Stimulated activated naive B cell treated with anti-CD40 and anti-IgM and Interleukin-4, amounts not matched to agents 10 μg/mL and 1 μg/mL and 100 μg/mL, for 72 hours (primary cell): ENCODE data around the gene IFITM5.
"Not testable (repeated sequence)": the region's sequence is repeated elsewhere in the genome, so short reads cannot be mapped to it uniquely, and the experiment has no call there.

Experiments
- ATAC-seq, 2 donors: fragments of 150-1000 bp; cut with Tn5 transposase; replicated peaks; 2 replicates each; pipeline ENCODE4 v1.10.0; 2021; ENCODE audit warnings: moderate library complexity in 1 of 2
- DNase-seq: peaks from one replicate; pipeline ENCODE4 v3.0.0; 2021
- H3K27ac Mint-ChIP-seq: one replicate; pipeline ENCODE4 v1.8.0; 2022; ENCODE audit warnings: mild to moderate bottlenecking, mixed read lengths
- H3K27me3 Mint-ChIP-seq, 2 donors: one replicate each; pipeline ENCODE4 v1.8.0; 2022; ENCODE audit warnings: mixed read lengths in 2 of 2
- H3K36me3 Mint-ChIP-seq, 2 donors: one replicate each; pipeline ENCODE4 v1.8.0; 2022; ENCODE audit warnings: mixed read lengths in 2 of 2, mild to moderate bottlenecking in 1 of 2
- H3K4me1 Mint-ChIP-seq, 2 donors: one replicate each; pipeline ENCODE4 v1.8.0; 2022; ENCODE audit warnings: mixed read lengths in 2 of 2, mild to moderate bottlenecking in 1 of 2
- H3K4me3 Mint-ChIP-seq, 2 donors: one replicate each; pipeline ENCODE4 v1.8.0; 2022; ENCODE audit warnings: mild to moderate bottlenecking in 2 of 2, mixed read lengths in 2 of 2, moderate library complexity in 1 of 2
- H3K9me3 Mint-ChIP-seq, 2 donors: one replicate each; pipeline ENCODE4 v1.8.0; 2022; ENCODE audit warnings: mixed read lengths in 2 of 2, mild to moderate bottlenecking in 1 of 2

IFITM5 gene

GRCh38 chr11:332651-333480 is 33.5 kb upstream of the IFITM5 start:
- ATAC-seq (no peak), DNase-seq (no peak)
- Mint-ChIP-seq H3K4me1 (peaks cover 37 to 45% of the 10 kb centered on the region in 2 donors), H3K27me3 (no peaks in the 10 kb centered on the region), H3K36me3 (no peaks in the 10 kb centered on the region), H3K9me3 (no peaks in the 10 kb centered on the region), H3K4me3 (no peak overlapping the region), H3K27ac (no peak overlapping the region)

DNA sequence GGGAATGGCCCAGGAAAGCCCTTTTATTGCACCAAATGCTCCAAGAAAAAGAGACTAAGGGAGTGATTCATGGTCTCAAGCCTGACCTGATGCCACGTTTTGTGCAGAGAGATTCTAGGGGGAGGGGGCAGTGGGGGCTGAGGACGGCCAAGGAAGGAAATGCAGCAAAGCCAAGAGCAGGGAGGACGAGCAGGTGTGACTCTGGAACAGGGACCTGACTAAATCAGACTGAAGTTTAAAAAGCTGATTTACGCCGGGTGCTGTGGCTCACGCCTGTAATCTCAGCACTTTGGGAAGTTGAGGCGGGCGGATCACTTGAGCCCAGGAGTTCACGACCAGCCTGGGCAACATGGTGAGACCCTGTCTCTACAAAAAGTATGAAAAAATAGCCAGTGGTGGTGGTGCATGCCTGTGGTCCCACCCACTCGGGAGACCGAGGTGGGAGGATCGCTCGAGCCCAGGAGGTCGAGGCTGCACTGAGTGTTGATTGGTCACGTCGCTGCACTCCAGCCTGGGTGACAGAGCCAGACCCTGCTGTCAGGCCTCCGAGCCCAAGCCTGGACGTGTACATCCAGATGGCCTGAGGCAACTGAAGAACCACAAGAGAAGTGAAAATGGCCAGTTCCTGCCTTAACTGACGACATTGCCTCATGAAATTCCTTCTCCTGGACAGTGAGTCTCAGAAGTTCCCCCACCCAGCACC is 32.2 kb upstream of the IFITM5 start:
- DNase-seq = no peak
- Mint-ChIP-seq H3K27ac (no peak overlapping the region), H3K27me3 (no peaks in the 10 kb centered on the region), H3K9me3 (no peaks in the 10 kb centered on the region), H3K4me1 (peaks cover 40 to 51% of the 10 kb centered on the region in 2 donors), H3K4me3 (peak overlapping the region in 1 of 2 donors; percentile 32), H3K36me3 (no peaks in the 10 kb centered on the region)
- ATAC-seq = no peak

DNA sequence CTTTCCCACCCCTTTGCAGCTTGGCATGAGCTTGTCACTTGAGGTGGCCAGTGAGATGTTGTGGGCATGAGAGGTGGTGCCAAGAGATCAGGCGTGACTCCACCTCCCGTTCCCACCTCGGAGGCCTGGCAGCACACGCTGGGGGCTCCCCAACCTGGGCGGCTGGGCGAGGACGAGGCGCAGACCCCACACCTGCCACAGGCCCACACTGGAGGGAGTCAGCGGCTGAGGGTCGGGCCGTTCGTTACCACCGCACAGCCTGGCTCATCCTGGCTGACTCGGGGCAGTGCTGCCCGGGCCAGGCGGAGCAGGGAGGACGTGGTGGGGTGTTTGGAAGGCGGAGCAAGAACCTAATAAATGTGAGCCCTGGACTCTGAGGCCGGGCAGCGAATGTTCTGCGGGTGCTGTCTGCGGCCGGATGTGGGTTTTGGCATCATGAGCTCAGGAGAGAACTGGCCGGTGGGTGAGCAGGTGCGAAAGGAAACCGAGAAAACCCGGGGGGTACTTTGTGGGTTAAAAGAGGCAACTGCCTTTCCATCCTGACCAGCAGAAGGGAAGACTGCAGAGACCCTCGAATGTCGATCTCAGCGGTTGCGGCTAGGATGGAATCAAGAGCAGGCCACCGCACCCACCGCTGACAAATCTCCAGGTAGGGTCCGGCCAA is 31.5 kb upstream of the IFITM5 start:
- H3K4me3 Mint-ChIP-seq = peak overlapping the region; percentile 20 to 32
- no peaks in the 10 kb centered on the region for H3K9me3 Mint-ChIP-seq
- ATAC-seq (no peak), DNase-seq (no peak)
- no peak overlapping the region for H3K27ac Mint-ChIP-seq
- H3K36me3 Mint-ChIP-seq = no peaks in the 10 kb centered on the region
- no peaks in the 10 kb centered on the region for H3K27me3 Mint-ChIP-seq
- peaks cover 38 to 51% of the 10 kb centered on the region in 2 donors for H3K4me1 Mint-ChIP-seq

- H3K27ac Mint-ChIP-seq = no peak overlapping the region
- no peak for DNase-seq
- no peaks in the 10 kb centered on the region for H3K9me3 Mint-ChIP-seq
- no peak overlapping the region for H3K4me3 Mint-ChIP-seq
- no peak for ATAC-seq
- H3K36me3 Mint-ChIP-seq = no peaks in the 10 kb centered on the region
- peaks cover 37 to 50% of the 10 kb centered on the region in 2 donors for H3K4me1 Mint-ChIP-seq
- no peaks in the 10 kb centered on the region for H3K27me3 Mint-ChIP-seq
Measured at GRCh38 chr11:330307-330693, 31.0 kb upstream of the IFITM5 start.

DNA sequence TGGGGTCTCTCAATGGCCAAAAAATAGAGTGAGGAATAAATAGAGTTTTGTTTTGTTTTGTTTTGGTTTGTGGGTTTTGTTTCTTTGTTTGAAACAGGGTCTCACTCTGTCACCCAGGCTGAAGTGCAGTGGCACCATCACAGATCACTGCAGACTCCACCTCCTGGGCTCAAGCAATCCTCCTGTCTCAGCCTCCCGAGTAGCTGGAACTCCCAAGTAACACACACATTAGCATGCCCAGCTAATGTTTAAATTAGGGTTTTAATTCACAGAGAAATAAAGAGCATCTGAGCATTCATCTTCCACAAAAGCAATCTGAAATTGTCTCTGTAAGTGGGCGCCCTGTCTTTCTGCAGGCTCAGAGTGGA is 30.5 kb upstream of the IFITM5 start:
- H3K27me3 Mint-ChIP-seq = no peaks in the 10 kb centered on the region
- H3K4me3 Mint-ChIP-seq = no peak overlapping the region
- no peaks in the 10 kb centered on the region for H3K36me3 Mint-ChIP-seq
- no peak overlapping the region for H3K27ac Mint-ChIP-seq
- DNase-seq = no peak
- no peak for ATAC-seq
- no peaks in the 10 kb centered on the region for H3K9me3 Mint-ChIP-seq
- H3K4me1 Mint-ChIP-seq = peaks cover 37 to 51% of the 10 kb centered on the region in 2 donors

- not testable (repeated sequence) for H3K27ac Mint-ChIP-seq
Measured at GRCh38 chr11:328516-329100, 29.3 kb upstream of the IFITM5 start.

DNA sequence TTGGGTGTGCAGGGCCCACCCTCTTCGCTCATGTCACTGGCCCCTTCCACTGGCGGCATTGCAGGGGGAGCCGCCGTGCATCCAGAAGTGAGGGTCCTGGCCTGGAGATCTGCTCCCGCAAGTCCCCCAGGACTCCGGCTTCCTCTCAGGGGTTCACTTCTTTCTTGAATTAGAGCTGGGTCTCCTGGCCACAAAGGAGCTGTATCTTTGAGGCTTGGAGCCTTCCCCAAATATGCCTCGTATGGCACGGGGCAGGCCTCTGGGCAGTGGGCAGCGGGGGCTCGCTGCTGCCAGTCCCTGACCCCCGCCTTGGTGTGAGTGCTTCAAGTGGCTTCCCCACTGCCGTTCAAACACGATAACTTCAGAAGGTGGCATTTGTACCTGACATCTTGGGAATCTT is 28.7 kb upstream of the IFITM5 start:
- no peaks in the 10 kb centered on the region for H3K27me3 Mint-ChIP-seq
- DNase-seq (no peak), ATAC-seq (no peak)
- H3K27ac Mint-ChIP-seq = no peak overlapping the region
- H3K9me3 Mint-ChIP-seq = no peaks in the 10 kb centered on the region
- peaks cover 39 to 56% of the 10 kb centered on the region in 2 donors for H3K4me1 Mint-ChIP-seq
- no peak overlapping the region for H3K4me3 Mint-ChIP-seq
- no peaks in the 10 kb centered on the region for H3K36me3 Mint-ChIP-seq

More at GRCh38 chr11:328516-329100, 29.3 kb upstream of the IFITM5 start:
- DNase-seq, H3K36me3 Mint-ChIP-seq, ATAC-seq, H3K4me3 Mint-ChIP-seq, H3K27me3 Mint-ChIP-seq, H3K9me3 Mint-ChIP-seq: not testable (repeated sequence)
- H3K4me1 Mint-ChIP-seq = peaks cover 41 to 56% of the 10 kb centered on the region in 2 donors

DNA sequence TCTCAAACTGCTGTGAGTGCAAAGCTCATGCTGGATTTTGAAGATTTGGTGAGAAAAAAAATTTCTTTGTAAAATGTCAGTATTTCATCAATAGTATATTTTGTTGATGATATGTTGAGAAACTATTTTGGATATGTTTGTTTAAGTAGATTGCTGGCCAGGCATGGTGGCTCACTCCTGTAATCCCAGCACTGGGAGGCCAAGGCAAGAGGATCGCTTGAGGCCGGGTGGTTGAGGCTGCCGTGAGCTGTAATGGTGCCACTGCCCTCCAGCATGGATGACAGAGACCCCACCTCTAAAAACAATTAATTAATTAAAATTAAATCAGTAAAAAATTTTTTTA is 28.2 kb upstream of the IFITM5 start:
- Mint-ChIP-seq H3K36me3 (no peaks in the 10 kb centered on the region), H3K27me3 (no peaks in the 10 kb centered on the region), H3K4me1 (peaks cover 37 to 56% of the 10 kb centered on the region in 2 donors), H3K4me3 (peak overlapping the region in 1 of 2 donors; percentile 40), H3K27ac (peak overlapping the region; percentile 82), H3K9me3 (no peaks in the 10 kb centered on the region)
- DNase-seq (no peak), ATAC-seq (no peak)

DNA sequence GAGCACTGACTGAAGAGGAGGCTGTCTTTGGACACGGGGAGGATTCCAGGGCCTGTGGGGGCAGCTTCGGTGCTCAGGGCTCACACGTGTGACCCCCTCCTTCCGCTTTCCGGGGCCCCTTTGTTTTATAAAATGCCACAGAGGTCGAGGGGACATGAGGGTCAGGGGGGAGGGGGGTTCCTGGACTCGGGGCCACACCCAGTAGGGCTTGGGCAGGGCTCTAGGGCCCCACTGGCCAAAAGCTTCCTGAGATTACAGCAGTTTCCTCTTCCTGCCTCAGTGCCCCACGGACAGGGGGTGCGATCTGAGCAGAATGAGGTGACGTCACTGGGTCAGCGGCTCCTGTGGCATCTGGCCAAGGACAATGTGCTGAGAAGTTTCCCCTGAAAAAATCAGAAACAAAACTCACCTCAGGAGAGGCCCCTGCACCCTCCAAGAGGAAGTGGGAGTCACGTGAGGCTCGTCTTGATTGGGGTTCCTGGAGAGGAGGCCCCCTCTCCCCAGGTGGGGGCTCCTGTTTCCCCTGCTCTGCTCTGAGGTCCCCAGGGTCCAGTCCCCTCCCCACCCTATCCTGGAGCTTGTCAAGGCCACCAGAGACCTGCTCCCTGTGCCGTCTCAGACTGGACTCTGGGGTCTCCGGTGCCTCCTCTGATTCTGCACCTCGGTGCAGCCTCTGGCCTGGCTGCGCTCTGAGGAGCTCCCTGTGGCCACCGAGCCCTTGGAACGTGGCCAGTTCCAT is 27.7 kb upstream of the IFITM5 start:
- peak overlapping the region; percentile 52 to 66 for H3K4me3 Mint-ChIP-seq
- H3K9me3 Mint-ChIP-seq = no peaks in the 10 kb centered on the region
- H3K27me3 Mint-ChIP-seq = no peaks in the 10 kb centered on the region
- H3K27ac Mint-ChIP-seq = peak overlapping the region; percentile 98
- DNase-seq = peak; percentile 66
- ATAC-seq = peak; percentile 86
- H3K4me1 Mint-ChIP-seq = peaks cover 37 to 56% of the 10 kb centered on the region in 2 donors
- H3K36me3 Mint-ChIP-seq = no peaks in the 10 kb centered on the region

DNA sequence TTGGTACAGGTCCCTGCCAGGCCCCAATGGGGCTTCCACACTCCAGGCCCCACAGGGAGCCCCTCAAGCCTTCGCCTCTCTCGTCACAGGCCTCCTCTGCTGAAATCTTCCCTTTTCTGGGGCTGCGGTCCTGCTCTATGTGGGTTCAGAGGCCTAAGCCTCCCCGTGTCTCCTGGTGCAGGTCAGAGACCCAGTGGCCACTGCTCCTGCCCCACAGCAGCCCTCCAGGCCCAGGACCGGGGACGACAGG is 27.2 kb upstream of the IFITM5 start:
- DNase-seq (no peak), ATAC-seq (peak; percentile 7 to 8)
- Mint-ChIP-seq H3K4me1 (peaks cover 37 to 56% of the 10 kb centered on the region in 2 donors), H3K36me3 (no peaks in the 10 kb centered on the region), H3K27me3 (no peaks in the 10 kb centered on the region), H3K4me3 (peak overlapping the region; percentile 44 to 66), H3K27ac (peak overlapping the region; percentile 98), H3K9me3 (no peaks in the 10 kb centered on the region)

DNA sequence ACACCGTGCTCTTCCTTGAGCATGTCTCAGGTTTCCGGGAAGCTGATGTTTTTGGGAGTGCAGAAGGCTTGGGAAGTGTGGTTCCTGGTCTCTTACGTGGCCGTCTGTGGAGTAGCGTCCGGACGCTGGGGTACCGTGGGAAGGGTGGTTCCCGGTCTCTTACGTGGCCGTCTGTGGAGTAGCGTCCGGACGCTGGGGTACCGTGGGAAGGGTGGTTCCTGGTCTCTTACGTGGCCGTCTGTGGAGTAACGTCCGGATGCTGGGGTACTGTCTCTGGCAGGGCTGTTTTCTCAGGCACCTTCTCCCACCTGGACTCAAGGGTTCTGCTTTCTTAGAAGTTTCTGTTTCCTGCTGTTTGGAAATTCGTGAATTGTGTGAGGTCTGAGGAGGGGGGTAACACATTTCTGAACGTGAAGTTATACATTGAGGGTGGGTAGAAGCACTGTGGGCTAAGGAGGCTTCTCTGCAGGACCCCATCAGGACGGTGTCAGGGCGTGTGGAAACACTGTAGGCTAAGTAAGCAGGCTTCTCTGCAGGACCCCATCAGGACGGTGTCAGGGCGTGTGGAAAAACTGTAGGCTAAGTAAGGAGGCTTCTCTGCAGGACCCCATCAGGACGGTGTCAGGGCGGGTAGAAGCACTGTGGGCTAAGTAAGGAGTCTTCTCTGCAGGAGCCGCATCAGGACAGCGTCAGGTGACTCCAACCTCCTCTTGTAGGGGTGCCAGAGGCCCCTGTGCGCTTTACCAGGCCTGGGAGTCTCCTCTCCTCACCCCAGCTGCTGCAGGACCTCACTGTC is 26.7 kb upstream of the IFITM5 start:
- ATAC-seq = no peak
- Mint-ChIP-seq H3K4me1 (peaks cover 34 to 54% of the 10 kb centered on the region in 2 donors), H3K4me3 (peak overlapping the region in 1 of 2 donors; percentile 44)

GRCh38 chr11:324593-325517 is 25.5 kb upstream of the IFITM5 start:
- H3K36me3 Mint-ChIP-seq, H3K9me3 Mint-ChIP-seq, DNase-seq, ATAC-seq, H3K4me3 Mint-ChIP-seq, H3K27ac Mint-ChIP-seq, H3K27me3 Mint-ChIP-seq: not testable (repeated sequence)
- H3K4me1 Mint-ChIP-seq = peaks cover 35 to 54% of the 10 kb centered on the region in 2 donors

More for the DNA sequence above, 26.7 kb upstream of the IFITM5 start:
- Mint-ChIP-seq H3K9me3 (no peaks in the 10 kb centered on the region), H3K27me3 (no peaks in the 10 kb centered on the region), H3K27ac (peak overlapping the region; percentile 98), H3K36me3 (no peaks in the 10 kb centered on the region)
- no peak for DNase-seq

GRCh38 chr11:324156-324555 is 24.8 kb upstream of the IFITM5 start:
- DNase-seq (no peak), ATAC-seq (no peak)
- peaks cover 34 to 52% of the 10 kb centered on the region in 2 donors for H3K4me1 Mint-ChIP-seq
- H3K36me3 Mint-ChIP-seq = no peaks in the 10 kb centered on the region
- no peaks in the 10 kb centered on the region for H3K9me3 Mint-ChIP-seq
- peaks cover 6 to 16% of the 10 kb centered on the region in 2 donors for H3K27me3 Mint-ChIP-seq
- H3K27ac Mint-ChIP-seq = no peak overlapping the region
- no peak overlapping the region for H3K4me3 Mint-ChIP-seq
